Erythroblast (primary cell): ENCODE measurements around the gene RNF215.

Source experiments
- GATA1 ChIP-seq: IDR thresholded peaks from 2 replicates; pipeline ENCODE4 v1.6.1; 2011; ENCODE audit warnings: low read depth, mild to moderate bottlenecking, control low read depth, low read length, moderate library complexity
- POLR2A ChIP-seq: IDR thresholded peaks from 2 replicates; pipeline ENCODE4 v1.6.1; 2011; ENCODE audit warnings: mild to moderate bottlenecking, low read length

- TF ChIP-seq POLR2A, result no peak
- no peak for TF ChIP-seq GATA1
Measured at GRCh38 chr22:30393322-30393680, 6.1 kb upstream of the RNF215 start.
